GM12878 (cell line): Measurements from ENCODE around the gene TMIGD2. TPM values are rescaled to one million over a fixed set of nuclear protein-coding genes. Genes with fewer than 3 reads are reported as not detected.
"Not testable (repeated sequence)": the region's sequence is repeated elsewhere in the genome, so short reads cannot be mapped to it uniquely, and the experiment has no call there.

ENCODE experiments used
- ATAC-seq: fragments of 200-7000 bp; cut with Tn5 transposase; 3 replicates; pipeline ENCODE4 v1.9.1; 2020; ENCODE audit warnings: mild to moderate bottlenecking, moderate library complexity
- BruUV-seq: library from RNA; stranded (reverse); fragments of 400-500 nt; replicated peaks from 2 replicates; lab custom pipeline; 2021; lab: Mats Ljungman, UMichigan
- CTCF ChIA-PET: fragments of 300-600 bp; sonication (Branson Sonifier 250); formaldehyde crosslinking; extraction: SDS; loops from one replicate; lab custom pipeline; 2021; ENCODE audit warnings: inconsistent platforms; lab: Yijun Ruan, JAX
- POLR2A ChIA-PET: fragments of 350-600 bp; formaldehyde crosslinking; extraction: SDS; loops from one replicate; lab custom pipeline; 2021; ENCODE audit warnings: inconsistent platforms; lab: Charles Lee
- RAD21 ChIA-PET: fragments of 300-600 bp; sonication (Branson Sonifier 250); formaldehyde crosslinking; loops from one replicate; lab custom pipeline; 2023; ENCODE audit warnings: antibody characterized with exemption; ENCODE audit not compliant: unreplicated experiment; lab: Charles Lee
- SMC1A ChIA-PET: fragments of 300-600 bp; sonication (Branson Sonifier 250); formaldehyde crosslinking; loops from one replicate; lab custom pipeline; 2023; ENCODE audit not compliant: unreplicated experiment, uncharacterized antibody; lab: Charles Lee
- DNase-seq: peaks from one replicate; pipeline ENCODE4 v3.0.0-alpha.2; 2011; ENCODE audit warnings: low read depth, low spot score
- FAIRE-seq: peaks from 3 replicates; lab custom pipeline; 2011; peaks lifted over from hg19 to GRCh38; lab: Jason Lieb, UNC
- H2AFZ ChIP-seq: 2 replicates; pipeline ENCODE4 v1.6.0; 2011; ENCODE audit warnings: low read depth, low read length, control low read depth; ENCODE audit not compliant: control insufficient read depth
- H3K27ac ChIP-seq: 2 replicates; pipeline ENCODE4 v1.5.1; 2011; ENCODE audit warnings: control low read depth; ENCODE audit not compliant: control insufficient read depth, insufficient read depth
- H3K27me3 ChIP-seq, 2 experiments: replicated peaks in 1 of 2; 2 replicates each; pipeline versions ENCODE4 v1.6.0 to v1.6.1; 2011; ENCODE audit warnings: low read length in 1 of 2; ENCODE audit not compliant: control insufficient read depth in 2 of 2, insufficient read depth in 2 of 2
- H3K36me3 ChIP-seq, 2 experiments: 2 replicates each; pipeline ENCODE4 v1.5.1; 2011; ENCODE audit warnings: low read length in 1 of 2; ENCODE audit not compliant: control insufficient read depth in 2 of 2, insufficient read depth in 2 of 2
- H3K4me1 ChIP-seq: 2 replicates; pipeline ENCODE4 v1.6.1; 2011; ENCODE audit warnings: mild to moderate bottlenecking, low read length, moderate library complexity, mixed read lengths; ENCODE audit not compliant: control insufficient read depth, insufficient read depth
- H3K4me2 ChIP-seq: 2 replicates; pipeline ENCODE4 v1.6.0; 2011; ENCODE audit warnings: control low read depth; ENCODE audit not compliant: control insufficient read depth, insufficient read depth
- H3K4me3 ChIP-seq: fragments of 200-600 bp; sonication (generic); 2 replicates; pipeline ENCODE4 v1.5.1; 2016
- H3K79me2 ChIP-seq: 2 replicates; pipeline ENCODE4 v1.6.0; 2011; ENCODE audit warnings: low read length; ENCODE audit not compliant: control insufficient read depth, insufficient read depth
- H3K9ac ChIP-seq: 2 replicates; pipeline ENCODE4 v1.8.0; 2011; ENCODE audit warnings: low read length, control low read depth, mixed read lengths; ENCODE audit not compliant: control insufficient read depth, insufficient read depth
- H3K9me3 ChIP-seq: replicated peaks from 3 replicates; pipeline ENCODE4 v1.5.1; 2011; ENCODE audit warnings: mild to moderate bottlenecking, low read length; ENCODE audit not compliant: control insufficient read depth, insufficient read depth
- H4K20me1 ChIP-seq: 2 replicates; pipeline ENCODE4 v1.6.0; 2011; ENCODE audit not compliant: control insufficient read depth, insufficient read depth
- BRCA1 ChIP-seq: IDR thresholded peaks from 2 replicates; pipeline ENCODE4 v1.6.1; 2011; ENCODE audit warnings: low read depth, low read length, improper control_type of control experiment
- JUND ChIP-seq: IDR thresholded peaks from 2 replicates; pipeline ENCODE4 v1.6.1; 2012; ENCODE audit warnings: low read depth, mild to moderate bottlenecking, low read length, improper control_type of control experiment, moderate library complexity
- MYB ChIP-seq: fragments of 150-350 bp; IDR thresholded peaks from 2 replicates; pipeline ENCODE4 v1.6.1; 2014; ENCODE audit warnings: mild to moderate bottlenecking, low read depth, low read length, borderline replicate concordance
- WGBS: methylation state at CpG from one replicate; pipeline ENCODE4 v1.1.6; 2016; ENCODE audit warnings: low lambda C conversion rate; ENCODE audit not compliant: insufficient replicate concordance, insufficient coverage; ENCODE audit errors: missing lambda C conversion rate; 5-methylcytosine and 5-hydroxymethylcytosine counted together
- in situ Hi-C: fragments of 300-500 bp; cut with MboI; formaldehyde crosslinking; loops from 9 replicates; pipeline ENCODE4 v1.14.3; 2018; ENCODE audit warnings: mixed read lengths
- intact Hi-C: fragments of 100-400 bp; cut with micrococcal nuclease; formaldehyde crosslinking; loops from one replicate; pipeline ENCODE4 v1.14.2; 2022; ENCODE audit not compliant: unreplicated experiment
- polyA plus RNA-seq, 11 experiments: library from polyadenylated mRNA; depleted of rRNA in 4 of 11; unstranded in 6 of 11; stranded (reverse) in 5 of 11; fragments of >200 nt; fragmentation: Nextera tagmentation in 4 of 11; fragmentation: Illumina TruSeq in 1 of 11; extraction: Ambion mirVana in 4 of 11; extraction: Trizol in 1 of 11; gene quantifications; 1 replicate in 1 of 11; 2 replicates in 10 of 11; pipeline versions ENCODE4 v1.2.1 to v1.2.3, GENCODE V29; 2011 to 2016; ENCODE audit warnings: inconsistent platforms in 2 of 11, missing spikeins in 2 of 11, low read depth in 1 of 11
- total RNA-seq, 4 experiments: library from RNA; depleted of rRNA in 3 of 4; stranded (reverse); fragments of >200 nt in 3 of 4; fragmentation: Illumina TruSeq in 1 of 4; extraction: Trizol in 1 of 4; gene quantifications; 2 replicates each; pipeline versions ENCODE4 v1.2.1 to v1.2.3, GENCODE V29; 2013 to 2021

TMIGD2 gene
- total and polyA plus RNA-seq, 10 of the 15 experiments (the other 5 are each of a cell fraction or from before 2014, with no cell fraction given): 0.09 to 0.40 (median 0.14) TPM; not detected in 5

- Histone ChIP-seq H3K4me2 (no peak overlapping the region), H3K9ac (no peak overlapping the region), H3K36me3 (peaks cover 0 to 1% of the 10 kb centered on the region in 2 experiments; a peak in 3 of 4 replicates), H3K9me3 (no peaks in the 10 kb centered on the region), H4K20me1 (no peaks in the 10 kb centered on the region), H3K79me2 (no peaks in the 10 kb centered on the region), H3K27ac (no peak overlapping the region), H3K27me3 (no peaks in the 10 kb centered on the region), H2AFZ (no peak overlapping the region), H3K4me1 (no peaks in the 10 kb centered on the region), H3K4me3 (no peak overlapping the region)
- intact Hi-C loops: no loop called here
- POLR2A ChIA-PET: no interaction called here
- BruUV-seq: no TSS peak
- 73% methylated on average over 8 of the region's 8 CpGs for WGBS
- in situ Hi-C loops: loop anchor here (5.0 kb wide), 1 partner anchor 83 kb away; no protein-coding TSS in a partner anchor
- no peak for TF ChIP-seq BRCA1
- TF ChIP-seq MYB: no peak
- TF ChIP-seq JUND: no peak
- FAIRE-seq: no peak
- RAD21 ChIA-PET: no interaction called here
- SMC1A ChIA-PET: no interaction called here
- DNase-seq: no peak
- ATAC-seq: no peak
- CTCF ChIA-PET: interaction anchor here (0.6 to 0.7 kb wide), 2 partner anchors 66 to 77 kb away, joined by 3 read pairs; no protein-coding TSS in a partner anchor
Observed at GRCh38 chr19:4350111-4350510, 47.9 kb upstream of the TMIGD2 start.

- H3K9me3 ChIP-seq, H3K27me3 ChIP-seq, FAIRE-seq, BruUV-seq, H3K36me3 ChIP-seq, ATAC-seq, H3K4me3 ChIP-seq, H3K27ac ChIP-seq, in situ Hi-C loops, intact Hi-C loops, H3K79me2 ChIP-seq, H3K4me1 ChIP-seq, H3K4me2 ChIP-seq, H2AFZ ChIP-seq, RAD21 ChIA-PET, H3K9ac ChIP-seq, H4K20me1 ChIP-seq, DNase-seq, POLR2A ChIA-PET: not testable (repeated sequence)
- WGBS: 94% methylated on average over 16 of the region's 16 CpGs
- SMC1A ChIA-PET: interaction anchor here (0.7 kb wide), 1 partner anchor 53 kb away, joined by 3 read pairs; no protein-coding TSS in a partner anchor
- CTCF ChIA-PET: interaction anchor here (0.7 kb wide), 1 partner anchor 65 kb away, joined by 3 read pairs; no protein-coding TSS in a partner anchor
Observed at GRCh38 chr19:4349225-4349624, 47.0 kb upstream of the TMIGD2 start.
